GM23248 (cell line): ENCODE results near the gene TSPAN32. TPM values are rescaled to one million over a fixed set of nuclear protein-coding genes. Genes with fewer than 3 reads are reported as not detected.

ENCODE experiments used
- DNase-seq: peaks from one replicate; pipeline ENCODE4 v3.0.0-alpha.2; 2015
- H2AFZ ChIP-seq: fragments of 200-600 bp; sonication (generic); 2 replicates; pipeline ENCODE4 v1.6.1; 2016; ENCODE audit warnings: antibody characterized with exemption
- H3F3A ChIP-seq: fragments of 200-600 bp; sonication (generic); 2 replicates; pipeline ENCODE4 v1.6.1; 2016; ENCODE audit warnings: mild to moderate bottlenecking, antibody characterized with exemption, mixed run types; ENCODE audit not compliant: insufficient read depth
- H3K27ac ChIP-seq: fragments of 200-600 bp; sonication (generic); 2 replicates; pipeline ENCODE4 v1.5.1; 2016; ENCODE audit warnings: mild to moderate bottlenecking
- H3K27me3 ChIP-seq: fragments of 200-600 bp; sonication (generic); replicated peaks from 2 replicates; pipeline ENCODE4 v1.6.1; 2016; ENCODE audit warnings: mild to moderate bottlenecking; ENCODE audit not compliant: insufficient read depth
- H3K36me3 ChIP-seq: fragments of 200-600 bp; sonication (generic); 2 replicates; pipeline ENCODE4 v1.6.1; 2016; ENCODE audit warnings: low read depth, mild to moderate bottlenecking
- H3K4me1 ChIP-seq: fragments of 200-600 bp; sonication (generic); 2 replicates; pipeline ENCODE4 v1.6.1; 2016; ENCODE audit warnings: mild to moderate bottlenecking; ENCODE audit not compliant: insufficient read depth
- H3K4me2 ChIP-seq: fragments of 200-600 bp; sonication (generic); one replicate; pipeline ENCODE4 v1.6.1; 2016; ENCODE audit warnings: mild to moderate bottlenecking; ENCODE audit not compliant: unreplicated experiment
- H3K4me3 ChIP-seq: fragments of 200-600 bp; sonication (generic); 2 replicates; pipeline ENCODE4 v1.5.1; 2016; ENCODE audit warnings: mild to moderate bottlenecking
- H3K79me2 ChIP-seq: fragments of 200-600 bp; sonication (generic); 2 replicates; pipeline ENCODE4 v1.6.1; 2016; ENCODE audit warnings: mild to moderate bottlenecking; ENCODE audit not compliant: insufficient read depth
- H3K9ac ChIP-seq: fragments of 200-600 bp; sonication (generic); 2 replicates; pipeline ENCODE4 v1.6.1; 2016; ENCODE audit warnings: mild to moderate bottlenecking
- H3K9me2 ChIP-seq: fragments of 200-600 bp; sonication (generic); 2 replicates; pipeline ENCODE4 v1.6.1; 2016; ENCODE audit warnings: mixed run types, mild to moderate bottlenecking, moderate library complexity; ENCODE audit not compliant: insufficient read depth
- H3K9me3 ChIP-seq: fragments of 200-600 bp; sonication (generic); one replicate; pipeline ENCODE4 v1.6.1; 2017; ENCODE audit warnings: low read depth
- H4K20me1 ChIP-seq: fragments of 200-600 bp; sonication (generic); 2 replicates; pipeline ENCODE4 v1.6.0; 2016; ENCODE audit not compliant: insufficient read depth
- EZH2 ChIP-seq: fragments of 200-600 bp; sonication (generic); IDR thresholded peaks from 2 replicates; pipeline ENCODE4 v1.6.1; 2018; ENCODE audit warnings: antibody characterized with exemption, mild to moderate bottlenecking; ENCODE audit not compliant: insufficient read depth, poor library complexity, severe bottlenecking
- EZH2phosphoT487 ChIP-seq: fragments of 200-600 bp; sonication (generic); IDR thresholded peaks from 2 replicates; pipeline ENCODE4 v1.6.1; 2018; ENCODE audit warnings: antibody characterized with exemption, moderate library complexity, mild to moderate bottlenecking, low read depth; ENCODE audit not compliant: insufficient read depth
- WGBS, 2 experiments: methylation state at CpG; one replicate each; pipeline ENCODE4 v1.1.6; 2015 to 2017; ENCODE audit warnings: low lambda C conversion rate in 2 of 2, low coverage in 1 of 2; ENCODE audit errors: missing lambda C conversion rate in 2 of 2; 5-methylcytosine and 5-hydroxymethylcytosine counted together
- in situ Hi-C: fragments of 300-500 bp; cut with MboI; formaldehyde crosslinking; loops from 2 replicates; pipeline ENCODE4 v1.15.0; 2020
- polyA plus RNA-seq: library from polyadenylated mRNA; unstranded; fragments of >200 nt; fragmentation: Nextera tagmentation; extraction: Ambion mirVana; gene quantifications from 2 replicates; pipeline ENCODE4 v1.2.1, GENCODE V29; 2016
- total RNA-seq: library from RNA; depleted of rRNA; stranded (reverse); fragments of >200 nt; shearing (Covaris generic); gene quantifications from 2 replicates; pipeline ENCODE4 v1.2.3, GENCODE V29; 2014

Gene TSPAN32
- total and polyA plus RNA-seq, 2 experiments from 2014 or later, result not detected

GRCh38 chr11:2302896-2303626 lies 1.2 kb downstream of the TSPAN32 start:
- H3K27me3 ChIP-seq, result no peaks in the 10 kb centered on the region; the same call in 1 of the 2 replicates
- DNase-seq, result no peak
- no peaks in the 10 kb centered on the region for H3K9me3 ChIP-seq
- no peak overlapping the region for H2AFZ ChIP-seq
- H3K36me3 ChIP-seq, result no peaks in the 10 kb centered on the region
- in situ Hi-C loops, result loop anchor here (25.0 kb wide), 1 partner anchor 584 kb away; the partner anchor contains the start of gene CDKN1C
- no peaks in the 10 kb centered on the region for H4K20me1 ChIP-seq
- no peaks in the 10 kb centered on the region for H3F3A ChIP-seq
- H3K79me2 ChIP-seq, result no peaks in the 10 kb centered on the region
- TF ChIP-seq EZH2 (no peak), EZH2phosphoT487 (no peak)
- peaks cover 12% of the 10 kb centered on the region for H3K4me1 ChIP-seq
- no peak overlapping the region for H3K4me2 ChIP-seq
- H3K9ac ChIP-seq, result no peak overlapping the region
- no peaks in the 10 kb centered on the region for H3K9me2 ChIP-seq
- no peak overlapping the region for H3K27ac ChIP-seq
- no peak overlapping the region for H3K4me3 ChIP-seq
- WGBS, 2 experiments, result 69 to 74% methylated on average over 16 to 18 of the region's 18 CpGs

- H3K9me2 ChIP-seq, result no peaks in the 10 kb centered on the region
- no peaks in the 10 kb centered on the region for H3K27me3 ChIP-seq
- H4K20me1 ChIP-seq, result no peaks in the 10 kb centered on the region
- H3K79me2 ChIP-seq, result no peaks in the 10 kb centered on the region
- H3K4me2 ChIP-seq, result no peak overlapping the region
- in situ Hi-C loops, result loop anchor here (25.0 kb wide), 1 partner anchor 583 kb away; the partner anchor contains the start of gene CDKN1C
- H3K9me3 ChIP-seq, result no peaks in the 10 kb centered on the region
- no peak overlapping the region for H2AFZ ChIP-seq
- no peak overlapping the region for H3K9ac ChIP-seq
- H3K4me3 ChIP-seq, result no peak overlapping the region
- no peak for TF ChIP-seq EZH2phosphoT487
- no peak for TF ChIP-seq EZH2
- H3K27ac ChIP-seq, result no peak overlapping the region
- no peaks in the 10 kb centered on the region for H3K36me3 ChIP-seq
- DNase-seq, result no peak
- no peaks in the 10 kb centered on the region for H3F3A ChIP-seq
- 70 to 78% methylated on average over 12 to 15 of the region's 15 CpGs for WGBS, 2 experiments
- H3K4me1 ChIP-seq, result peaks cover 12% of the 10 kb centered on the region
These were observed 2.1 kb downstream of the TSPAN32 start for GRCh38 chr11:2303627-2304505.

- WGBS, 2 experiments, result 51 to 70% methylated on average over 6 to 14 of the region's 14 CpGs
- Histone ChIP-seq H3K4me1 (peaks cover 12% of the 10 kb centered on the region), H3K79me2 (no peaks in the 10 kb centered on the region), H2AFZ (no peak overlapping the region), H3K9ac (no peak overlapping the region), H4K20me1 (no peaks in the 10 kb centered on the region), H3K4me3 (no peak overlapping the region), H3K36me3 (no peaks in the 10 kb centered on the region), H3K4me2 (no peak overlapping the region), H3K27ac (no peak overlapping the region), H3K9me2 (no peaks in the 10 kb centered on the region), H3F3A (no peaks in the 10 kb centered on the region), H3K27me3 (no peaks in the 10 kb centered on the region), H3K9me3 (no peaks in the 10 kb centered on the region)
- in situ Hi-C loops, result loop anchor here (25.0 kb wide), 1 partner anchor 583 kb away; the partner anchor contains the start of gene CDKN1C
- no peak for DNase-seq
- TF ChIP-seq EZH2phosphoT487 (no peak), EZH2 (no peak)
These were observed 2.8 kb downstream of the TSPAN32 start for GRCh38 chr11:2304506-2305139.
